ENCODE measurements around the gene ANGPTL7.
"Not testable (repeated sequence)": the region's sequence is repeated elsewhere in the genome, so short reads cannot be mapped to it uniquely, and the experiment has no call there.

The ANGPTL7 gene

GRCh38 chr1:11162752-11163151, 26.4 kb upstream of the ANGPTL7 start:
- DNase-seq (ENCODE audit: low read depth, low spot score); H3K4me3 ChIP-seq (ENCODE audit: low read length): not testable (repeated sequence)

- not testable (repeated sequence) for H3K4me3 ChIP-seq (ENCODE audit: low read length); DNase-seq (ENCODE audit: low read depth, low spot score)
These were observed 22.4 kb upstream of the ANGPTL7 start for GRCh38 chr1:11166744-11167143.

GRCh38 chr1:11168731-11169130, 20.4 kb upstream of the ANGPTL7 start:
- no peak for DNase-seq (ENCODE audit: low read depth, low spot score)
- H3K4me3 ChIP-seq (ENCODE audit: low read length) = no peak overlapping the region

- no peak overlapping the region for H3K4me3 ChIP-seq (ENCODE audit: low read length)
- no peak for DNase-seq (ENCODE audit: low read depth, low spot score)
These were observed 20.0 kb upstream of the ANGPTL7 start for GRCh38 chr1:11169202-11169601.

GRCh38 chr1:11170102-11170501, 19.1 kb upstream of the ANGPTL7 start:
- DNase-seq (ENCODE audit: low read depth, low spot score) = no peak
- H3K4me3 ChIP-seq (ENCODE audit: low read length) = no peak overlapping the region

- H3K4me3 ChIP-seq (ENCODE audit: low read length) = no peak overlapping the region
- DNase-seq (ENCODE audit: low read depth, low spot score) = no peak
These were observed 14.8 kb upstream of the ANGPTL7 start for GRCh38 chr1:11174261-11174942.

- DNase-seq (ENCODE audit: low read depth, low spot score) = no peak
- H3K4me3 ChIP-seq (ENCODE audit: low read length) = no peak overlapping the region
These were observed 13.7 kb upstream of the ANGPTL7 start for GRCh38 chr1:11175461-11175860.

GRCh38 chr1:11176081-11176706, 13.0 kb upstream of the ANGPTL7 start:
- H3K4me3 ChIP-seq (ENCODE audit: low read length) = no peak overlapping the region
- no peak for DNase-seq (ENCODE audit: low read depth, low spot score)

- no peak for DNase-seq (ENCODE audit: low read depth, low spot score)
- H3K4me3 ChIP-seq (ENCODE audit: low read length) = no peak overlapping the region
These were observed 10.8 kb upstream of the ANGPTL7 start for GRCh38 chr1:11178021-11179015.

- no peak overlapping the region for H3K4me3 ChIP-seq (ENCODE audit: low read length)
- DNase-seq (ENCODE audit: low read depth, low spot score) = no peak
These were observed 10.0 kb upstream of the ANGPTL7 start for GRCh38 chr1:11179125-11179524.

- not testable (repeated sequence) for DNase-seq (ENCODE audit: low read depth, low spot score); H3K4me3 ChIP-seq (ENCODE audit: low read length)
These were observed 9.4 kb upstream of the ANGPTL7 start for GRCh38 chr1:11179749-11180148.

GRCh38 chr1:11180342-11180744, 8.8 kb upstream of the ANGPTL7 start:
- no peak for DNase-seq (ENCODE audit: low read depth, low spot score)
- no peak overlapping the region for H3K4me3 ChIP-seq (ENCODE audit: low read length)

- DNase-seq (ENCODE audit: low read depth, low spot score) = no peak
- no peak overlapping the region for H3K4me3 ChIP-seq (ENCODE audit: low read length)
These were observed 6.3 kb upstream of the ANGPTL7 start for GRCh38 chr1:11182884-11183283.

GRCh38 chr1:11184973-11185372, 4.2 kb upstream of the ANGPTL7 start:
- no peak for DNase-seq (ENCODE audit: low read depth, low spot score)
- H3K4me3 ChIP-seq (ENCODE audit: low read length) = no peak overlapping the region

GRCh38 chr1:11187000-11187399, 2.2 kb upstream of the ANGPTL7 start:
- DNase-seq (ENCODE audit: low read depth, low spot score) = no peak

GRCh38 chr1:11187494-11187893, 1.7 kb upstream of the ANGPTL7 start:
- H3K4me3 ChIP-seq (ENCODE audit: low read length) = no peak overlapping the region
- no peak for DNase-seq (ENCODE audit: low read depth, low spot score)

More at GRCh38 chr1:11187000-11187399, 2.2 kb upstream of the ANGPTL7 start:
- H3K4me3 ChIP-seq (ENCODE audit: low read length) = no peak overlapping the region

GRCh38 chr1:11187931-11188330, 1.2 kb upstream of the ANGPTL7 start:
- DNase-seq (ENCODE audit: low read depth, low spot score) = no peak
- no peak overlapping the region for H3K4me3 ChIP-seq (ENCODE audit: low read length)

- H3K4me3 ChIP-seq (ENCODE audit: low read length) = no peak overlapping the region
- DNase-seq (ENCODE audit: low read depth, low spot score) = no peak
These were observed 774 bp upstream of the ANGPTL7 start for GRCh38 chr1:11188381-11188780.

- no peak for DNase-seq (ENCODE audit: low read depth, low spot score)
- no peak overlapping the region for H3K4me3 ChIP-seq (ENCODE audit: low read length)
These were observed 4.2 kb downstream of the ANGPTL7 start for GRCh38 chr1:11193376-11193775.

Data from Jurkat, Clone E6-1 (cell line).